Erythroblast (primary cell): ENCODE data around the gene HCFC2.
A peak's percentile ranks its signal among the peaks of the same experiment; 100 is the strongest.

Experiments used
- DNase-seq, 2 experiments: peaks; one replicate each; lab custom pipeline; 2025; lab: John Stamatoyannopoulos, UW
- GATA1 ChIP-seq: IDR thresholded peaks from 2 replicates; pipeline ENCODE4 v1.6.1; 2011; ENCODE audit warnings: low read depth, mild to moderate bottlenecking, control low read depth, low read length, moderate library complexity
- POLR2A ChIP-seq: IDR thresholded peaks from 2 replicates; pipeline ENCODE4 v1.6.1; 2011; ENCODE audit warnings: mild to moderate bottlenecking, low read length

HCFC2 gene

DNA sequence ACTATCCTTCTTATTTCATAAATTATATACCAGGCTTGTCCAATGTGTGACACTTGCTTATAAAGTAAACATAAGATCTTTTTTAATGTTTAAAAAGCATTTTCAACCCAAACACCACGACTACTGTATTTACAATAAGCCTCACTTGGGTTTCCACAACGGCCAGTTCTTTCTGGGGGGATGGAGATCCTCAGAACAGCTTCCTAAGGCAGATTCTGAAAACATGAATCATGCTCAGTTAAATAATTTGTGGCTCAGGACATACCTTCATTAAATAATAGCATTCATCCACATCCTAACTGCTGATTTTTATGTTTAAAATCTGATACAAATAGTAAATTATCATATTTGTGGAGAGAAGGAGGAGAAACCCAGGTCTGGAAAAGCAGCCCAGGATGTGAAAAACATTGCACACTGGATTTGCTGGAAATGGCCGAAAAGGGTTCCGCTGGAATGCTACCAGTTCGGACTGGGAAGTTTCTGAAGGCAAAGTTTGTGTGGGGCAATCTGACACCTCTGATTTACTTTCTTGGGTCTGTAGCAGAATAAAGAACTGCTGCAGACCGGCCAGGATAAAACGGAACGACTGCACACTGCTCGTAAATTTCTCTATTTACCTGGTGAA is 14.9 kb upstream of the HCFC2 start:
- TF ChIP-seq GATA1 (no peak), POLR2A (no peak)
- DNase-seq: no peak

DNA sequence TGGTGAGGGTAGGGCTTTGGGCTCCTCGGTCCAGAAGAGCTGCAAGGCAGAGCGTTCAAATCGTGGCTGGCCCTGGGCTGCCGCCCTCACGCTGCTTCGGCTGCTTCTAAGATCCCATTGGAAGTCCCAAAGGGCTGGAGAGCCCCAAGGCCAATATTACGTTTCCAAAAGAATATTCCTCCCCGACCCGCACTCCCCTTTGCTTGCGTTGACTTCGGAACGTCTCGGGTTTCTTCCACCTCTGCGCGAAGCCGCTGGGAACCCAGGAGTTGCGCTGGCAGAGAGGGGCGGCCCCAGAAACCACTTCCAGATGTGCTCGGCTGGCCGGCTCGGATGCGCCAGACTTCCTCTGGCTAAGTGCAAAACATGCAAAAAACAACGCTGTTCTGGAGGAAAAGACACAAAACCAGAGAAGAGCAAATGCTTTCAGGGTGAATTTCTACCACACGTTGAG is 14.4 kb upstream of the HCFC2 start, which contains the start of gene GLT8D2:
Gene GLT8D2, minus strand, starts transcription at position 285 of the 454 bp plus-strand sequence. CDS start 30,539 bp downstream, outside the sequence.
- no peak for TF ChIP-seq GATA1
- TF ChIP-seq POLR2A: no peak
- no peak for DNase-seq

DNA sequence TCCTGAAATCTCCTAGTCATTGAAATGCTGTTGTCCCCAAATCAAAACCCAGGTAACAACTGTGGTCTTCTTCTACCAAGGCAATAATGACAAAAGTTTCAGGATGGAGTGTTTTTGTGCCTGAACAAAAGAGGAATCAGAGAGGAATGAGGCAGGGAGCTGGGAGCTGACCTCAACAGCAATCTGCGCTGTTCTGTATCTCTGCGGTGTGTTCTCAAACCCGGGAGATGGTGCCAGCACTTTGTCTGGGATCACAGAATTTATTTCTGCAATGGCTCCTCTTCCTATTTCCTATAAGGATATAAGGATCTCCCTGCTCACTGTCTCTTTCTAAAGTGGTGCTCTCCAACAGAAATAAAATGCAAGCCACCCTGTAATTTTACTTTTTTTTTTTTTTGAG is 13.9 kb upstream of the HCFC2 start:
- DNase-seq: no peak

DNA sequence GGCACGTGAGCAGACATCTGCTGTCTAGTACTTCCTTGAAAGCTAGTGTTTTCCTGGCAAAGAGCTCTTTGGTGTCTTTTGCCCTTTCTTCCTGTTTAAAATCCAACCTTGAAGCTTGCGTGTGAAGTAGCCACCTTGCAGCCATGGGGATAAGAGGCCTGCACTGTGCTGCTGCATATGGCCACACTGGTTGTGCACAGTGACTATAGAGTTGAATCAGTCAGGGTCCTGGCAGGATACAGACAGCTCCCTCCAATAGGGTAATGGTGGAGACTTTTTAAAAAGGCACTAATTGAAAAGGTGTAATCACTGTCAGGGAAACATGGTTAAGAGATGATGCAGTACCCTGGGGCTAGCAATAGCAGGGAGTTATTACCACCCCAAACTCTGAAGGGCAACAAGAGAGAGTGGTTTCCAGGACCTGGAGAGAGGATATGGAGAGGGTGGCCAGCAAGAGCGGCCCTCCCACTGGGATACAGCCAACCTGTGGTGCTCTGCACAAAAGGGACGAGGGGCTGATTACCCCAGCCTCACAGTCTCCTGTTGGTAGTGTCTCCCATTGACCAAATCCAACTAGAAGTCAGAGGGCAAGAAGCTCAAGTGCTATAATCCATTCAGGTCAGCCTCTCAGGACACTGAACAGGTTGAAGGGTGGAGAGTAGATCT is 9.5 kb upstream of the HCFC2 start:
- no peak for DNase-seq
- TF ChIP-seq POLR2A (no peak), GATA1 (no peak)

More for the DNA sequence above, 13.9 kb upstream of the HCFC2 start:
- TF ChIP-seq GATA1 (no peak), POLR2A (no peak)

DNA sequence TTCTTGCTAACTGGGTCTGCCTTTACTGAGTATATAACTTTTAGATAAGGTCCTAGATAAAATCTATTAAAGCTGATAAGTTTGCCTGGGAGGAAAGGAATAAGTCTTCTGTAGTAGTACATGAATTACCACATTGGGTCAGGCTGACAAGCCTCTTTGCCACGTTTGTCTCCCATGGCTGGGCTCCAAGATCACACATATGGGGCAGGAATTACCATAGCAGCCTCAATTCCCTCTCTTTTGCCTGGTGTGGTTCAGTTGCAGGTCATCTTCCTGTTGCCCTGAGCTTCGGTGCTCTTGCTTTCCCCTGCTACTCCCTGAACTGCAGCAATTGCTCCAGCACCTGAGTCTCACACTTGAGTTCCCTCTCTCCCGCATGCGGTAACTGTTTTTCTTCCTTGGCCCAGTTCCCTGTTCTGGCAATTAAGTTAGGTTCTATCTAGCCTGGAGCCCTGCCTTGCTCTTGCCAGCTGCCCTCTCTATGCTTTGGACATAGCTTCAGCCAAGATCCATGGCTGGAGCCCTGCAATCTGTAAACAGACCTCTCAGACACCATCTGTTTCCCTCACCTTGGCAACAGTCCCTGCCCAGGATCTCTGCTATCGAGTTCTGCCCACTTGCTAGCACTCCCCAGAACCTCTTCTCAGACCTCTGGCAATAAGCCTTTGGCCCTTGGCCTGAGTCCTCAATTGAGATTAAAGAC is 8.5 kb upstream of the HCFC2 start:
- TF ChIP-seq GATA1 (no peak), POLR2A (no peak)
- DNase-seq: no peak

DNA sequence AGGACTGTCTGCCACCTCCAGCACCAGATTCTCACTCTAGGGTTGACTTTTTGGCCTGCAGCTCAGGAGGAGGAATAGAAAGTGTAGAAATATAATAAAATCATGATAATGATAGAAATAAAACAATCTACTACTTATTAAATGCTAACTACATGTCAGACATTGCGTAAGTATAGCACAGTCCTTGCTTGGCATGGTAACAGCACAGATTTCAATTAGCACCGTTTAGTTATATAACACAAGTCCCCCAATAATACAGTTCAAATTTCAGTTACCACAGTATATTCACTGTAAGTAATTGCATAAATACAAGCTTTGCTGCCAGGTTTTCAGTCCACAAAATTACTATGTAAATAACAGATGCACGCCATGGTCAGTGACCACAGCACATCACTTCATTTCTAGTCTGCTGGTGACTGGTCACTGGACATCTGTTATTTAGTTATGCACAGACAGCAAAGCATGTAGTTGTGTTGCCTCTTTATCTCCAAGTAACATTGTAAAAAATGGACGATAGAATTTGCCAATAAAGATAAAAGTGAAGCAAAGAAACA is 7.8 kb upstream of the HCFC2 start:
- no peak for DNase-seq
- TF ChIP-seq GATA1 (no peak), POLR2A (no peak)

DNA sequence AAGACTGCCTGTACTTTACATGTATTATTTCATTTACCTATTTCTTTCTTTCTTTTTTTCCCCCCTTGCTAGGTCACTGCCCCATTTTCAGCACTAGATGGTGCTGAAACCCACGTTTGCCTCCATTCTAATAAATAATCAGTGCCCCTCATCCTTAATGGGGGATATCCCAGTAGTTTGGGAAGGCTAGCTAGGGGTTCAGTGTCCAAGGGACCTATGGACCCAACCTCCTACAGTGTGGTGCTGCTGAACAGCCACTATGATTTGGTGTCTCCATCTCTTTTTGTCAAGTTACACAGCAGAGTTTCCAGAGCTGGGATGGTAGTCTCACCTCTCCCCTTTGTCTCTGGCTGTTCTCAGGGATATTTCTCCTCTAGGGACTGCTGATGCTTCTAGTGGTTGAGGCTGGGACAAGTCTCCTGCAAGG is 6.5 kb upstream of the HCFC2 start:
- peak; percentile 17 to 33 for DNase-seq
- no peak for TF ChIP-seq POLR2A

DNA sequence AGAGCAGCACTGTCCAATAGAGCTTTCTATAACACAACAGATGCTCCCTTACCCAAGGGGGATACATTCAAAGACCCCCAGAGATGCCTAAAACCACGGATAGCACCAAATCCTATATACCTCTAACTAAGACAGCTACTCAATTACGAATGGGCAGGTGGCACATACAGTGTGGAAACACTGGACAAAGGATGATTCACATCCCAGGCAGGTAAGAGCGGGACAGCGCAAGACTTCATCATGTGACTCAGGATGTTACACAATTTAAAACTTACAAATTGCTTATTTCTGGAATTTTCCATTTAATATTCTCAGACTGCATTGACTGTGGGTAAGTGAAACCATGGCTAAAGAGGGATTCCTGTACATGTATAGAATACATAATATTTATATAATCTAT is 5.5 kb upstream of the HCFC2 start:
- TF ChIP-seq POLR2A: no peak
- no peak for TF ChIP-seq GATA1
- no peak for DNase-seq

DNA sequence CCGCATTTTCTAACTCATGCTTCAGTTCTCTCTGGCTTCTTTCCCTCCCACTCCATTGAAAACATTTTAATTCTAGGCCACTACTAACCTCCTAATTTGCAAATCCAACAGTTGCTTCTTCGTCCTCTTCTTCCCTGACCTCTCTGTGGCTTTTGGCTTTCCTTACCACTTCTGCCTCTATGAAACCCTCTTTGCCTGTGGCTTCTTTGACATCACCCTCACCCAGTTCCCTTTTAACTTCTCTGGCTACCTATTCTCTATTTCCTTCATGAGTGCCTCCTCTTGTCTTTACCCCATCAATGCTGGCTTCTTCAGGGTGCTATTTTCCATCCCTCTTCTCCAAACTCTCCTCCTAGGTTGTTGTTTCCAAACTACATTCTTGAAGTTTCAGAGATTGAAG is 4.4 kb upstream of the HCFC2 start:
- TF ChIP-seq GATA1 (no peak), POLR2A (no peak)

DNA sequence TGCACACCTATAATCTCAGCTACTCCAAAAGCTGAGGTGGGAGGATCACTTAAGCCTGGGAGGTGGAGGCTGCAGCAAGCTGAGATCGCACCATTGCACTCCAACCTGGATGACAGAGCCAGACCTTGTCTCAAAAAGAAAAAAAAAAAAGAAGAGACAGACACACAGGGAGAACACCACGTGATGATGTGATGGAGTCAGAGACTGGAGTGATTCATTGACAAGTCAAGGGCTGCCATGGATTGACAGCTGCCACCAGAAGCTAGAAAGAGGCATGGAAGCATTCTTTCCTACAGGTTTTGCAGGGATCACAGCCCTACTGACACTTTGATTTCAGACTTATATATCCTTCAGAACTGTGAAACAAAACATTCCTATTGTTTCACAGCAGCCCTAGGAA is 3.5 kb upstream of the HCFC2 start:
- TF ChIP-seq GATA1 (no peak), POLR2A (no peak)
- no peak for DNase-seq

More for the DNA sequence above, 4.4 kb upstream of the HCFC2 start:
- DNase-seq: no peak

DNA sequence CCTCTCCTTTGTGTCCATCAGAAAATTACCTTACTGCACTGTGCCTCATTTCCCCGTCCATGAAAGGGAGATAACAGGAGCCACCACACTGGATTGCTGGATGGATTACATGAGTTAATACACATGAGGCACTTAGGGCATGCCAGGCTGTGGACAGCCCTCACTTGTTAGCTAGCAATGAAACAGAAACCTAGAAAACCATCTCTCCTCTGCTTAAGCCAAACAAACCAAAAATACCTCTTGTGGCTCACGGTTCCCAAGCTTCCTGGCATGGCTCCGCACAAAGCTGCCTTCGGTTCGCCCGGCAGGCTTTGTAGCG is 660 bp upstream of the HCFC2 start:
- no peak for TF ChIP-seq GATA1
- no peak for TF ChIP-seq POLR2A
- DNase-seq: peak in 1 of 2 experiments; percentile 56

DNA sequence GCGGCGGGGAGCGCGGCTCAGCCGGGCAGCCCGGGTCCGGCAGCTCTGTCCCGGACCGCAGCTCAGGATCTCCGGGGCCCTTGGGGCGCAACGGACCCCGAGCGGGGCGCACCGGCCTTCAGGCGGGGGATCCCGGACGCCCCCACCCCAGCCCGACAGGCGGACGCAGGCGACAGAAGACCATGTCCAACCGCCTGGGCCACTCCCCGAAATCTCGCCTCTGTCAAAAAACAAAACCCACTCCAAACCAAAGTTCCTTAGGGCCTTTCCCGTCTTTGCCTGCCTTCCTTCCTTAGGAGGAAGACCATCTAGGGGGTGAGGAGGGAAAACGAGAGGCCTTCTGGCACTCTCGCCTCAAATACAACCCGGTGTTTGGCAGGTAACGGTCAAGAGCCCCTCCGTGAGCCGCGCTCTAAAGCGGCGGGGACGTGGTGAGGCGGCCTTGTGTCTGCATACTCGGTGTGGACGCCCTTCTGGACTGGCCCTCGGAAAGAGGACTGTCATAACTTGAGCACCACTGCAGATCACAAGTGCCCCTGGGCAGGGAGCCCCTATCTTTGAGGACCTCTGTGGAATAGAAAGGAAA is 604 bp downstream of the HCFC2 start:
- peak; percentile 53 to 58 for DNase-seq
- TF ChIP-seq POLR2A (no peak), GATA1 (no peak)

DNA sequence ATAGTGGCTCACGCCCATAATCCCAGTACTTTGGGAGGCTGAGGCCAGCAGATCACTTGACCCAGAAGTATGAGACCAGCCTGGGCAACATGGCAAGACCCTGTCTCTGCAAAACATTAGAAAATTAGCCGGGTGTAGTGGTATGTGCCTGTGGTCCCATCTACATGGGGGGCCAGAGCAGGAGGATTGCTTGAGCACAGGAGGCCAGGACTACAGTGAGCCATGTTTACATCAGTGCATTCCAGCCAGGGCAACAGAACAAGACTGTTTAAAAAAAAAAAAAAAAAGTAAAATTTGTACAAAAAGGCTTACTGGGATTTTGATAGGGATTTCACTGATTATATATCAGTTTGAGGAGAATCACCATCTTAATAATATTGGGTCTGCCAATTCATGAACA is 7.8 kb downstream of the HCFC2 start:
- TF ChIP-seq GATA1 (no peak), POLR2A (no peak)

More for the DNA sequence above, 7.8 kb downstream of the HCFC2 start:
- no peak for DNase-seq
